GM23338 (cell line): ENCODE data around the gene MS4A5.

ENCODE experiments used
- CREB1 ChIP-seq: fragments of 250-450 bp; sonication (Bioruptor Pico); IDR thresholded peaks from 2 replicates; pipeline ENCODE4 v1.5.0; 2020; ENCODE audit warnings: low read depth, mild to moderate bottlenecking, moderate library complexity
- EZH2 ChIP-seq: fragments of 200-600 bp; sonication (generic); IDR thresholded peaks from one replicate; pipeline ENCODE4 v1.8.0; 2017; ENCODE audit warnings: antibody characterized with exemption, mild to moderate bottlenecking, low read depth; ENCODE audit not compliant: unreplicated experiment
- EZH2phosphoT487 ChIP-seq: fragments of 200-600 bp; sonication (generic); IDR thresholded peaks from one replicate; pipeline ENCODE4 v1.8.1; 2018; ENCODE audit warnings: antibody characterized with exemption; ENCODE audit not compliant: unreplicated experiment
- JUNB ChIP-seq: IDR thresholded peaks from one replicate; pipeline ENCODE4 v1.6.1; 2016; ENCODE audit warnings: antibody characterized with exemption; ENCODE audit not compliant: unreplicated experiment
- NANOG ChIP-seq: IDR thresholded peaks from 2 replicates; pipeline ENCODE4 v1.6.1; 2016; ENCODE audit warnings: antibody characterized with exemption, borderline replicate concordance
- POLR2AphosphoS5 ChIP-seq: IDR thresholded peaks from 2 replicates; pipeline ENCODE4 v1.6.1; 2016; ENCODE audit warnings: antibody characterized with exemption, low read depth
- STAT1 ChIP-seq: IDR thresholded peaks from one replicate; pipeline ENCODE4 v1.6.1; 2016; ENCODE audit warnings: antibody characterized with exemption; ENCODE audit not compliant: unreplicated experiment
- ZNF114 ChIP-seq: fragments of 250-450 bp; sonication (Bioruptor Pico); IDR thresholded peaks from 2 replicates; pipeline ENCODE4 v1.5.0; 2020; ENCODE audit warnings: mild to moderate bottlenecking, moderate library complexity
- ZNF331 ChIP-seq: fragments of 250-450 bp; sonication (Bioruptor Pico); IDR thresholded peaks from 2 replicates; pipeline ENCODE4 v1.5.0; 2020; ENCODE audit warnings: low read depth, mild to moderate bottlenecking, moderate library complexity
- TF ChIP-seq, protein P1 (sequence below), 2 experiments: fragments of 200-600 bp in 1 of 2; sonication (generic) in 1 of 2; conservative IDR thresholded peaks; 2 replicates each; pipeline versions ENCODE4 v1.5.1 to v1.6.1; 2016 to 2017; ENCODE audit warnings: antibody characterized with exemption in 2 of 2, low read depth in 2 of 2, mild to moderate bottlenecking in 2 of 2, moderate library complexity in 1 of 2
- TF ChIP-seq, protein P2 (sequence below): IDR thresholded peaks from 2 replicates; pipeline ENCODE4 v1.6.1; 2016; ENCODE audit warnings: antibody characterized with exemption
- TF ChIP-seq, protein P3 (sequence below): IDR thresholded peaks from one replicate; pipeline ENCODE4 v1.6.1; 2018; ENCODE audit warnings: antibody characterized with exemption; ENCODE audit not compliant: unreplicated experiment
- TF ChIP-seq, protein P4 (sequence below): fragments of 250-450 bp; sonication (Bioruptor Pico); IDR thresholded peaks from 2 replicates; pipeline ENCODE4 v1.5.0; 2020; ENCODE audit warnings: mild to moderate bottlenecking, moderate library complexity

DNA sequence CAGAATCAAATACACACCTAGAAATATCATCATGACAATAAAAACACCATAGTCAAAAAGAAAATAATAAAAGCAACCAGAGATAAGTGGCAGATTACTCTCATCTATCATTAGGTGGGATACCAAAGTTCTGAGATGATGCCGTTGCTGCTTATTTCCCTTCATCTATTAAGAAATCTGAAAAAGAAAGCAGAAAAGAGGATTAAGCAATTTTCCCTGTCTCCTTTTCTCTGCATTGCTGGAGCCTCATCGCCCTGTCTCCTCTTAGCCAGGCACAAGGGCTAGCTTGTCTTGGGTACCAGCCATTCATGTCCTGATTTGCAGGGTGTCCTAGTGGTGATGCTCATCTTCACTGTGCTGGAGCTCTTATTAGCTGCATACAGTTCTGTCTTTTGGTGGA is 37.0 kb upstream of the MS4A5 start:
- TF ChIP-seq, protein P1, sequence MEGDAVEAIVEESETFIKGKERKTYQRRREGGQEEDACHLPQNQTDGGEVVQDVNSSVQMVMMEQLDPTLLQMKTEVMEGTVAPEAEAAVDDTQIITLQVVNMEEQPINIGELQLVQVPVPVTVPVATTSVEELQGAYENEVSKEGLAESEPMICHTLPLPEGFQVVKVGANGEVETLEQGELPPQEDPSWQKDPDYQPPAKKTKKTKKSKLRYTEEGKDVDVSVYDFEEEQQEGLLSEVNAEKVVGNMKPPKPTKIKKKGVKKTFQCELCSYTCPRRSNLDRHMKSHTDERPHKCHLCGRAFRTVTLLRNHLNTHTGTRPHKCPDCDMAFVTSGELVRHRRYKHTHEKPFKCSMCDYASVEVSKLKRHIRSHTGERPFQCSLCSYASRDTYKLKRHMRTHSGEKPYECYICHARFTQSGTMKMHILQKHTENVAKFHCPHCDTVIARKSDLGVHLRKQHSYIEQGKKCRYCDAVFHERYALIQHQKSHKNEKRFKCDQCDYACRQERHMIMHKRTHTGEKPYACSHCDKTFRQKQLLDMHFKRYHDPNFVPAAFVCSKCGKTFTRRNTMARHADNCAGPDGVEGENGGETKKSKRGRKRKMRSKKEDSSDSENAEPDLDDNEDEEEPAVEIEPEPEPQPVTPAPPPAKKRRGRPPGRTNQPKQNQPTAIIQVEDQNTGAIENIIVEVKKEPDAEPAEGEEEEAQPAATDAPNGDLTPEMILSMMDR (conservative IDR thresholded peaks at IDR 0.05; ENCODE audit: low read depth in 2 of 2) = no peak
- TF ChIP-seq EZH2 (no peak), EZH2phosphoT487 (no peak), POLR2AphosphoS5 (no peak), JUNB (no peak), CREB1 (no peak), NANOG (no peak), STAT1 (no peak), ZNF114 (CRISPR knock-in tag) (no peak), ZNF331 (CRISPR knock-in tag) (no peak)
- TF ChIP-seq, protein P2, sequence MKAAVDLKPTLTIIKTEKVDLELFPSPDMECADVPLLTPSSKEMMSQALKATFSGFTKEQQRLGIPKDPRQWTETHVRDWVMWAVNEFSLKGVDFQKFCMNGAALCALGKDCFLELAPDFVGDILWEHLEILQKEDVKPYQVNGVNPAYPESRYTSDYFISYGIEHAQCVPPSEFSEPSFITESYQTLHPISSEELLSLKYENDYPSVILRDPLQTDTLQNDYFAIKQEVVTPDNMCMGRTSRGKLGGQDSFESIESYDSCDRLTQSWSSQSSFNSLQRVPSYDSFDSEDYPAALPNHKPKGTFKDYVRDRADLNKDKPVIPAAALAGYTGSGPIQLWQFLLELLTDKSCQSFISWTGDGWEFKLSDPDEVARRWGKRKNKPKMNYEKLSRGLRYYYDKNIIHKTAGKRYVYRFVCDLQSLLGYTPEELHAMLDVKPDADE = no peak
- TF ChIP-seq, protein P3, sequence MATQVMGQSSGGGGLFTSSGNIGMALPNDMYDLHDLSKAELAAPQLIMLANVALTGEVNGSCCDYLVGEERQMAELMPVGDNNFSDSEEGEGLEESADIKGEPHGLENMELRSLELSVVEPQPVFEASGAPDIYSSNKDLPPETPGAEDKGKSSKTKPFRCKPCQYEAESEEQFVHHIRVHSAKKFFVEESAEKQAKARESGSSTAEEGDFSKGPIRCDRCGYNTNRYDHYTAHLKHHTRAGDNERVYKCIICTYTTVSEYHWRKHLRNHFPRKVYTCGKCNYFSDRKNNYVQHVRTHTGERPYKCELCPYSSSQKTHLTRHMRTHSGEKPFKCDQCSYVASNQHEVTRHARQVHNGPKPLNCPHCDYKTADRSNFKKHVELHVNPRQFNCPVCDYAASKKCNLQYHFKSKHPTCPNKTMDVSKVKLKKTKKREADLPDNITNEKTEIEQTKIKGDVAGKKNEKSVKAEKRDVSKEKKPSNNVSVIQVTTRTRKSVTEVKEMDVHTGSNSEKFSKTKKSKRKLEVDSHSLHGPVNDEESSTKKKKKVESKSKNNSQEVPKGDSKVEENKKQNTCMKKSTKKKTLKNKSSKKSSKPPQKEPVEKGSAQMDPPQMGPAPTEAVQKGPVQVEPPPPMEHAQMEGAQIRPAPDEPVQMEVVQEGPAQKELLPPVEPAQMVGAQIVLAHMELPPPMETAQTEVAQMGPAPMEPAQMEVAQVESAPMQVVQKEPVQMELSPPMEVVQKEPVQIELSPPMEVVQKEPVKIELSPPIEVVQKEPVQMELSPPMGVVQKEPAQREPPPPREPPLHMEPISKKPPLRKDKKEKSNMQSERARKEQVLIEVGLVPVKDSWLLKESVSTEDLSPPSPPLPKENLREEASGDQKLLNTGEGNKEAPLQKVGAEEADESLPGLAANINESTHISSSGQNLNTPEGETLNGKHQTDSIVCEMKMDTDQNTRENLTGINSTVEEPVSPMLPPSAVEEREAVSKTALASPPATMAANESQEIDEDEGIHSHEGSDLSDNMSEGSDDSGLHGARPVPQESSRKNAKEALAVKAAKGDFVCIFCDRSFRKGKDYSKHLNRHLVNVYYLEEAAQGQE = no peak
- TF ChIP-seq, protein P4, sequence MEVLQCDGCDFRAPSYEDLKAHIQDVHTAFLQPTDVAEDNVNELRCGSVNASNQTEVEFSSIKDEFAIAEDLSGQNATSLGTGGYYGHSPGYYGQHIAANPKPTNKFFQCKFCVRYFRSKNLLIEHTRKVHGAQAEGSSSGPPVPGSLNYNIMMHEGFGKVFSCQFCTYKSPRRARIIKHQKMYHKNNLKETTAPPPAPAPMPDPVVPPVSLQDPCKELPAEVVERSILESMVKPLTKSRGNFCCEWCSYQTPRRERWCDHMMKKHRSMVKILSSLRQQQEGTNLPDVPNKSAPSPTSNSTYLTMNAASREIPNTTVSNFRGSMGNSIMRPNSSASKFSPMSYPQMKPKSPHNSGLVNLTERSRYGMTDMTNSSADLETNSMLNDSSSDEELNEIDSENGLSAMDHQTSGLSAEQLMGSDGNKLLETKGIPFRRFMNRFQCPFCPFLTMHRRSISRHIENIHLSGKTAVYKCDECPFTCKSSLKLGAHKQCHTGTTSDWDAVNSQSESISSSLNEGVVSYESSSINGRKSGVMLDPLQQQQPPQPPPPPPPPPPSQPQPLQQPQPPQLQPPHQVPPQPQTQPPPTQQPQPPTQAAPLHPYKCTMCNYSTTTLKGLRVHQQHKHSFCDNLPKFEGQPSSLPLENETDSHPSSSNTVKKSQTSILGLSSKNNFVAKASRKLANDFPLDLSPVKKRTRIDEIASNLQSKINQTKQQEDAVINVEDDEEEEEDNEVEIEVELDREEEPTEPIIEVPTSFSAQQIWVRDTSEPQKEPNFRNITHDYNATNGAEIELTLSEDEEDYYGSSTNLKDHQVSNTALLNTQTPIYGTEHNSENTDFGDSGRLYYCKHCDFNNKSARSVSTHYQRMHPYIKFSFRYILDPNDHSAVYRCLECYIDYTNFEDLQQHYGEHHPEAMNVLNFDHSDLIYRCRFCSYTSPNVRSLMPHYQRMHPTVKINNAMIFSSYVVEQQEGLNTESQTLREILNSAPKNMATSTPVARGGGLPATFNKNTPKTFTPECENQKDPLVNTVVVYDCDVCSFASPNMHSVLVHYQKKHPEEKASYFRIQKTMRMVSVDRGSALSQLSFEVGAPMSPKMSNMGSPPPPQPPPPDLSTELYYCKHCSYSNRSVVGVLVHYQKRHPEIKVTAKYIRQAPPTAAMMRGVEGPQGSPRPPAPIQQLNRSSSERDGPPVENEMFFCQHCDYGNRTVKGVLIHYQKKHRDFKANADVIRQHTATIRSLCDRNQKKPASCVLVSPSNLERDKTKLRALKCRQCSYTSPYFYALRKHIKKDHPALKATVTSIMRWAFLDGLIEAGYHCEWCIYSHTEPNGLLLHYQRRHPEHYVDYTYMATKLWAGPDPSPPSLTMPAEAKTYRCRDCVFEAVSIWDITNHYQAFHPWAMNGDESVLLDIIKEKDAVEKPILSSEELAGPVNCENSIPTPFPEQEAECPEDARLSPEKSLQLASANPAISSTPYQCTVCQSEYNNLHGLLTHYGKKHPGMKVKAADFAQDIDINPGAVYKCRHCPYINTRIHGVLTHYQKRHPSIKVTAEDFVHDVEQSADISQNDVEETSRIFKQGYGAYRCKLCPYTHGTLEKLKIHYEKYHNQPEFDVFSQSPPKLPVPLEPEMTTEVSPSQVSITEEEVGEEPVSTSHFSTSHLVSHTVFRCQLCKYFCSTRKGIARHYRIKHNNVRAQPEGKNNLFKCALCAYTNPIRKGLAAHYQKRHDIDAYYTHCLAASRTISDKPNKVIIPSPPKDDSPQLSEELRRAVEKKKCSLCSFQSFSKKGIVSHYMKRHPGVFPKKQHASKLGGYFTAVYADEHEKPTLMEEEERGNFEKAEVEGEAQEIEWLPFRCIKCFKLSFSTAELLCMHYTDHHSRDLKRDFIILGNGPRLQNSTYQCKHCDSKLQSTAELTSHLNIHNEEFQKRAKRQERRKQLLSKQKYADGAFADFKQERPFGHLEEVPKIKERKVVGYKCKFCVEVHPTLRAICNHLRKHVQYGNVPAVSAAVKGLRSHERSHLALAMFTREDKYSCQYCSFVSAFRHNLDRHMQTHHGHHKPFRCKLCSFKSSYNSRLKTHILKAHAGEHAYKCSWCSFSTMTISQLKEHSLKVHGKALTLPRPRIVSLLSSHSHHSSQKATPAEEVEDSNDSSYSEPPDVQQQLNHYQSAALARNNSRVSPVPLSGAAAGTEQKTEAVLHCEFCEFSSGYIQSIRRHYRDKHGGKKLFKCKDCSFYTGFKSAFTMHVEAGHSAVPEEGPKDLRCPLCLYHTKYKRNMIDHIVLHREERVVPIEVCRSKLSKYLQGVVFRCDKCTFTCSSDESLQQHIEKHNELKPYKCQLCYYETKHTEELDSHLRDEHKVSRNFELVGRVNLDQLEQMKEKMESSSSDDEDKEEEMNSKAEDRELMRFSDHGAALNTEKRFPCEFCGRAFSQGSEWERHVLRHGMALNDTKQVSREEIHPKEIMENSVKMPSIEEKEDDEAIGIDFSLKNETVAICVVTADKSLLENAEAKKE (CRISPR knock-in tag) = no peak
